ENCODE measurements around the gene LRRC30. TPM values are rescaled to one million over a fixed set of nuclear protein-coding genes. Genes with fewer than 3 reads are reported as not detected.

LRRC30 gene
- total and polyA plus RNA-seq, 2 of the 13 experiments (the other 11 are each of a cell fraction or from before 2014, with no cell fraction given): not detected

- ATAC-seq (no peak), FAIRE-seq (no peak), DNase-seq (ENCODE audit: low spot score) (no peak)
- Histone ChIP-seq H3K27ac (ENCODE audit: extremely low read length, insufficient read depth, low read length) (no peak overlapping the region), H3K79me2 (ENCODE audit: insufficient read depth, low read length) (no peaks in the 10 kb centered on the region), H3K36me3 (replicated peaks in 1 of 2; ENCODE audit: control insufficient read depth in 1 of 2, insufficient read depth in 2 of 2, low read length in 2 of 2) (no peaks in the 10 kb centered on the region), H3K4me3 (replicated peaks in 1 of 3; ENCODE audit: insufficient read depth in 1 of 3, low read depth in 2 of 3, low read length in 3 of 3) (no peak overlapping the region), H2AFZ (ENCODE audit: low read length) (no peak overlapping the region), H4K20me1 (ENCODE audit: insufficient read depth, low read length) (no peaks in the 10 kb centered on the region), H3K9me3 (ENCODE audit: low read length) (no peaks in the 10 kb centered on the region), H3K4me1 (ENCODE audit: insufficient read depth, low read length) (no peaks in the 10 kb centered on the region), H3K4me2 (ENCODE audit: low read depth, low read length) (no peak overlapping the region), H3K27me3 (ENCODE audit: control insufficient read depth in 1 of 2, insufficient read depth in 2 of 2, low read length in 2 of 2) (peaks cover 2 to 5% of the 10 kb centered on the region in 2 experiments; a peak in 2 of 5 replicates), H3K9ac (ENCODE audit: insufficient read depth, low read depth, low read length) (no peak overlapping the region)
- 25% methylated on average over 2 of the region's 2 CpGs for WGBS (ENCODE audit: low lambda C conversion rate)
- intact Hi-C loops (cut with micrococcal nuclease; ENCODE audit: unreplicated experiment) (no loop called here), in situ Hi-C loops (cut with HindIII; ENCODE audit: extremely low pct_ligation_motif_present, low pct_unique_long_range_greater_than_20kb) (no loop called here)
- POLR2A ChIA-PET: no interaction called here
- BruUV-seq (replicated peaks): no TSS peak
- CTCF ChIA-PET (ENCODE audit: low intra/inter-chr PET ratio, low total read pairs): no interaction called here
- TF ChIP-seq XRCC5 (optimal IDR thresholded peaks at IDR 0.05; ENCODE audit: low read length) (no peak), SKIL (CRISPR knock-in tag; IDR thresholded peaks at IDR 0.05; ENCODE audit: borderline replicate concordance) (no peak), ZSCAN25 (CRISPR knock-in tag; IDR thresholded peaks at IDR 0.05) (no peak), HOXA3 (CRISPR knock-in tag; IDR thresholded peaks at IDR 0.05) (no peak), RAD51 (IDR thresholded peaks at IDR 0.05; ENCODE audit: borderline replicate concordance) (no peak), REL (CRISPR knock-in tag; conservative IDR thresholded peaks at IDR 0.05) (no peak), DMTF1 (CRISPR knock-in tag; IDR thresholded peaks at IDR 0.05) (no peak), ZNF503 (CRISPR knock-in tag; IDR thresholded peaks at IDR 0.05) (no peak), GZF1 (CRISPR knock-in tag; IDR thresholded peaks at IDR 0.05) (no peak), POLR2A (IDR thresholded peaks at IDR 0.05; ENCODE audit: insufficient read depth in 1 of 2, low read depth in 2 of 2, low read length in 2 of 2) (no peak)
- TF ChIP-seq, protein P1, sequence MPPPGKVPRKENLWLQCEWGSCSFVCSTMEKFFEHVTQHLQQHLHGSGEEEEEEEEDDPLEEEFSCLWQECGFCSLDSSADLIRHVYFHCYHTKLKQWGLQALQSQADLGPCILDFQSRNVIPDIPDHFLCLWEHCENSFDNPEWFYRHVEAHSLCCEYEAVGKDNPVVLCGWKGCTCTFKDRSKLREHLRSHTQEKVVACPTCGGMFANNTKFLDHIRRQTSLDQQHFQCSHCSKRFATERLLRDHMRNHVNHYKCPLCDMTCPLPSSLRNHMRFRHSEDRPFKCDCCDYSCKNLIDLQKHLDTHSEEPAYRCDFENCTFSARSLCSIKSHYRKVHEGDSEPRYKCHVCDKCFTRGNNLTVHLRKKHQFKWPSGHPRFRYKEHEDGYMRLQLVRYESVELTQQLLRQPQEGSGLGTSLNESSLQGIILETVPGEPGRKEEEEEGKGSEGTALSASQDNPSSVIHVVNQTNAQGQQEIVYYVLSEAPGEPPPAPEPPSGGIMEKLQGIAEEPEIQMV (CRISPR knock-in tag; IDR thresholded peaks at IDR 0.05; ENCODE audit: low read depth): no peak
- TF ChIP-seq, protein P2, sequence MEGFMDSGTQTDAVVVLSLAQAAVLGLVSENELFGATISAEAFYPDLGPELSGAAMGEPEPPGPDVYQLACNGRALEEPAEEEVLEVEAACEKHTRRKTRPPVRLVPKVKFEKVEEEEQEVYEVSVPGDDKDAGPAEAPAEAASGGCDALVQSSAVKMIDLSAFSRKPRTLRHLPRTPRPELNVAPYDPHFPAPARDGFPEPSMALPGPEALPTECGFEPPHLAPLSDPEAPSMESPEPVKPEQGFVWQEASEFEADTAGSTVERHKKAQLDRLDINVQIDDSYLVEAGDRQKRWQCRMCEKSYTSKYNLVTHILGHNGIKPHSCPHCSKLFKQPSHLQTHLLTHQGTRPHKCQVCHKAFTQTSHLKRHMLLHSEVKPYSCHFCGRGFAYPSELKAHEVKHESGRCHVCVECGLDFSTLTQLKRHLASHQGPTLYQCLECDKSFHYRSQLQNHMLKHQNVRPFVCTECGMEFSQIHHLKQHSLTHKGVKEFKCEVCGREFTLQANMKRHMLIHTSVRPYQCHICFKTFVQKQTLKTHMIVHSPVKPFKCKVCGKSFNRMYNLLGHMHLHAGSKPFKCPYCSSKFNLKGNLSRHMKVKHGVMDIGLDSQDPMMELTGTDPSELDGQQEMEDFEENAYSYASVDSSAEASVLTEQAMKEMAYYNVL (CRISPR knock-in tag; IDR thresholded peaks at IDR 0.05; ENCODE audit: borderline replicate concordance): no peak
- TF ChIP-seq, protein P3, sequence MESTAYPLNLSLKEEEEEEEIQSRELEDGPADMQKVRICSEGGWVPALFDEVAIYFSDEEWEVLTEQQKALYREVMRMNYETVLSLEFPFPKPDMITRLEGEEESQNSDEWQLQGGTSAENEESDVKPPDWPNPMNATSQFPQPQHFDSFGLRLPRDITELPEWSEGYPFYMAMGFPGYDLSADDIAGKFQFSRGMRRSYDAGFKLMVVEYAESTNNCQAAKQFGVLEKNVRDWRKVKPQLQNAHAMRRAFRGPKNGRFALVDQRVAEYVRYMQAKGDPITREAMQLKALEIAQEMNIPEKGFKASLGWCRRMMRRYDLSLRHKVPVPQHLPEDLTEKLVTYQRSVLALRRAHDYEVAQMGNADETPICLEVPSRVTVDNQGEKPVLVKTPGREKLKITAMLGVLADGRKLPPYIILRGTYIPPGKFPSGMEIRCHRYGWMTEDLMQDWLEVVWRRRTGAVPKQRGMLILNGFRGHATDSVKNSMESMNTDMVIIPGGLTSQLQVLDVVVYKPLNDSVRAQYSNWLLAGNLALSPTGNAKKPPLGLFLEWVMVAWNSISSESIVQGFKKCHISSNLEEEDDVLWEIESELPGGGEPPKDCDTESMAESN (CRISPR knock-in tag; conservative IDR thresholded peaks at IDR 0.05): no peak
Measured at GRCh38 chr18:7281579-7281978, 50.7 kb downstream of the LRRC30 start.
